ENCODE results near the gene VAC14.

- TF ChIP-seq EZH2 (IDR thresholded peaks at IDR 0.05; ENCODE audit: low read length, unreplicated experiment) (no peak), CTCF (conservative IDR thresholded peaks at IDR 0.05; ENCODE audit: low read depth, low read length) (no peak)
Observed at GRCh38 chr16:70753228-70753627, 47.7 kb downstream of the VAC14 start.
